RWPE1 (cell line): ENCODE results near the gene FAM222A.

ENCODE experiments used
- CTCF ChIA-PET: fragments of 350-600 bp; sonication (Branson Sonifier 250); formaldehyde crosslinking; extraction: SDS; loops from one replicate; lab custom pipeline; 2021; lab: Yijun Ruan, JAX
- POLR2A ChIA-PET: fragments of 400-600 bp; formaldehyde crosslinking; extraction: SDS; loops from one replicate; lab custom pipeline; 2020; ENCODE audit warnings: antibody characterized with exemption; ENCODE audit not compliant: low non-redundant PET; lab: Yijun Ruan, JAX
- DNase-seq: peaks from one replicate; pipeline ENCODE4 v3.0.0; 2012; ENCODE audit warnings: low spot score
- H3K27ac ChIP-seq: fragments of 450-650 bp; 2 replicates; pipeline ENCODE4 v1.5.1; 2017
- CTCF ChIP-seq: fragments of 450-650 bp; conservative IDR thresholded peaks from 2 replicates; pipeline ENCODE4 v1.5.1; 2017; ENCODE audit warnings: low read depth, mild to moderate bottlenecking

Gene FAM222A

GRCh38 chr12:109673884-109674283 lies 39.7 kb upstream of the FAM222A start:
- no peak for DNase-seq
- TF ChIP-seq CTCF, result no peak
- H3K27ac ChIP-seq, result no peak overlapping the region
- POLR2A ChIA-PET, result no interaction called here
- CTCF ChIA-PET, result no interaction called here

- no peak overlapping the region for H3K27ac ChIP-seq
- DNase-seq, result no peak
- TF ChIP-seq CTCF, result no peak
- CTCF ChIA-PET, result no interaction called here
- POLR2A ChIA-PET, result no interaction called here
These were observed 38.2 kb upstream of the FAM222A start for GRCh38 chr12:109675411-109675810.

DNA sequence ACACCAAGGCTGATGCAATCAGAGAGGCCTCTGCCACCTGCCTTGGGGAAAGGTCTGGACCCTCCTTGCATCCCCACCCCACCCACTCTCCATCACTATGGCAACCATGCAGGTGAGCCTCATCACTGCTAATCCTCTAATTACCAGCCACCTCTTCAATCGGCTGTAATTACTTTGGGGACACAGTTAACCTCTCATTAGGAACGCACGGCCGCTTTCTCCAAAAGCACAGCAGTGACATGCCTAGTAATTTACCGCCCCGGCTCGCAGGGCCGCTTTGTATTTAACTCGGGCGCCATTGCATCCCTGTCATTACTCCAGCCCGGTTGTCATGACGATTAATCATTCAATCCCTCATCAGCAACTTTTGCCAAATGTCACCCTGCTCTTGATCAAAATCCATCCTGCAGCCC lies 36.3 kb upstream of the FAM222A start:
- no peak for TF ChIP-seq CTCF
- DNase-seq, result no peak
- CTCF ChIA-PET, result no interaction called here
- H3K27ac ChIP-seq, result no peak overlapping the region
- POLR2A ChIA-PET, result no interaction called here

GRCh38 chr12:109678719-109679118 lies 34.9 kb upstream of the FAM222A start:
- CTCF ChIA-PET, result no interaction called here

GRCh38 chr12:109679501-109680263 lies 33.9 kb upstream of the FAM222A start:
- no peak overlapping the region for H3K27ac ChIP-seq

More at GRCh38 chr12:109678719-109679118, 34.9 kb upstream of the FAM222A start:
- POLR2A ChIA-PET, result no interaction called here
- DNase-seq, result no peak
- TF ChIP-seq CTCF, result no peak
- no peak overlapping the region for H3K27ac ChIP-seq

More at GRCh38 chr12:109679501-109680263, 33.9 kb upstream of the FAM222A start:
- TF ChIP-seq CTCF, result no peak
- POLR2A ChIA-PET, result no interaction called here
- no peak for DNase-seq
- CTCF ChIA-PET, result no interaction called here
